GM18861 (cell line): ENCODE measurements around the gene AFF3.
"Not testable (repeated sequence)": the region's sequence is repeated elsewhere in the genome, so short reads cannot be mapped to it uniquely, and the experiment has no call there.

Experiments used
- ATAC-seq: cut with Tn5 transposase; IDR thresholded peaks from one replicate; pipeline ENCODE4 v1.9.1; 2021; ENCODE audit not compliant: unreplicated experiment

Gene AFF3

DNA sequence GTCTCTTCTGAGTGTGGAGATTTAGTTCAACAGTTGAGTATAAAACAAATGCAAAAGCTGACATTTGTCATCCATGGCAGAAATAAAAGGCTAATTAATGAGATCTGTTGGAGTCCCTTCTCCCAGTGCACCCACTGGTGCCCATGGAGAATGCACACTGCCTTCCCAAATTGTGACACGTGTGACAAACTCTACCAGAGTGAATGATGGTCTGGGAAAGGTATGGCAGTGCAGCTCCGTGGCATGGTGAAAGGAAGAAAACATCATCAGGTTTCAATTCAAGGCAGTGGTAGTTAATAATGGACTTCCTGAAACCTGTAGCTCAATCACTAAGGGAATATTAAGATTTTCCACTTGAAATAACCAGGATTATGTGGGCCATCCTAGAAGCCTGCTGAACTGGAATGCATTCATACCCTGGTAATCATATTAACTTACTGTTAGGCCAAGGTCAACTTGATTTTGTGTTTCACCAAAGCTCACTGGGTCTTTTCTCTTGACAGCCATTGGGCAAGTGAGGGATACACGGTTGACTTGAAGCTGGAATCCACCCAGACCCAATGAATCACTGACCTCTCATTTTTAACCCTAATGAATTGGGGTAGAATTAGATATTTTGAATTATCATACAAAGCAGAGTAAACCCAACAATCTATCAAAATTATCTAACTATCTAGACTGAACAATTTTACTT is 167.6 kb downstream of the AFF3 start:
- no peak for ATAC-seq

DNA sequence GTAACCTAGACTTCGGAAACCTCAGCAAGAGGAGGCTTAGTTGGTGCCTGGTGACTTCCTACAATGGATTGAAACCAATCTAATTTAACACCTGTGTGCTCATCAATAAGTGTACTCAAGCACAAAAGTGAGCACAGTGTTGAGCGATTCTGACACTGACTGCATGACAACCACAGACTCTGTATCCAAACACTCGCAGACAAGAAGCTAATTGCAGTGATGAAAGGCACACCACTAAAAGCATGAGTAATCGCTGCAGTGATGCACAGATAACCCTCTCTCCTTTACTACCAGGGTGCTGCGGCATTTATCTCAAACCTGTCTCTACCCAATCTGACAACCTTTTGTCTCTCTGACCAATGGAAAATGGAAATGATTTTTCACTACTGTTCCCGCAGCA is 168.1 kb downstream of the AFF3 start:
- no peak for ATAC-seq

DNA sequence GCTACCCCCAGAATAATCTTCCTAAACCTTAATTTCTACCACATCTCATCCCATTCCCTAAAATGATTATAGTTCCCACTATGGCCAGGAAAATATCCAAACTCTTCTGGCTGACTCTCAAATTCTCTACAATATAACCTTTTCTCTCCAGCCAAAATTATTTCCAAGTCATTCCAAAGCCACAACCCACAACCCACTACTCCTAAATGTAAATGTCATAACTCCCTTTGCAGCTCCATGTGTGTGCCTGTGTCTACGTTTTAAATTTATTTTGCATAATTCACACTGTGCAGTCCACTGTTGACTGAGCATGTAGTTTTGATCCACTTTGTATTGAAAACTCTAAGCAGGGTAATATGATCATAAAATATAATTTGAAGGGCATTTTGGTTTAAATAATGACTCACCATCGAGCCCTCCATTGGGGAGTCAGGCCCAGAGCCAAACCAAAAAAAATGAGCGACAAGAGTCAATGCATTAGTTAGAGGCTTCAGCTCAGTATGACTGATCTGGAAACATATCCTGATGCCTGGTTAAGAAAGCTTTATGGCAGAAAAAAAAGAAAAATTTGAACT is 171.0 kb downstream of the AFF3 start:
- ATAC-seq: no peak

DNA sequence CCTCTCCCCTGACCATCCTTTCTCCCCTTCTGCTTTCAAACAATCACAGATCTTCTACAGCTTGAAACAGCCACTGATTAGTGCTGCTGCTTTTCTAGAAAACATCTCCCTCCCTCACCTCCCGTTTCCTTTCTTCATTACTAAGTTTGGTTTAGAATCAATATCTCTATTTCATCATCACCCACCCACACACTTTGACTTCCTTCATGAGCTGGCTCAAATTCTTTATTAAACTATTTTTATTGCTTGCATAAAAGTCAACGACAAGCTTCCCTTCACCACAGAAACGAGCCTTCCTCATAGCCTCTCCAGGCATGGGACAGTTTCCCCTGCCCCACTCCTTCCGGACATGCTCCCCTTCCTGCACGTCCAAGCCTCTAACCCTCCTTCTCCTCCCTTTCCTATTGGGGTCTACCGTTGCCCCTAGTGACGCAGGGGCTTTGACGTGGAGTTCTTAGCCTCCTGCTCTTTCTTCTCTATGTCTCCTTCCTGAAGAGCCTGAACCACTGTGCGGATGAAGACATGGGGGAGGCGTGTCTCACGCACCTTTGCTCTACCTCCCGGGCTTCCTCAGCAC is 172.0 kb downstream of the AFF3 start:
- no peak for ATAC-seq

DNA sequence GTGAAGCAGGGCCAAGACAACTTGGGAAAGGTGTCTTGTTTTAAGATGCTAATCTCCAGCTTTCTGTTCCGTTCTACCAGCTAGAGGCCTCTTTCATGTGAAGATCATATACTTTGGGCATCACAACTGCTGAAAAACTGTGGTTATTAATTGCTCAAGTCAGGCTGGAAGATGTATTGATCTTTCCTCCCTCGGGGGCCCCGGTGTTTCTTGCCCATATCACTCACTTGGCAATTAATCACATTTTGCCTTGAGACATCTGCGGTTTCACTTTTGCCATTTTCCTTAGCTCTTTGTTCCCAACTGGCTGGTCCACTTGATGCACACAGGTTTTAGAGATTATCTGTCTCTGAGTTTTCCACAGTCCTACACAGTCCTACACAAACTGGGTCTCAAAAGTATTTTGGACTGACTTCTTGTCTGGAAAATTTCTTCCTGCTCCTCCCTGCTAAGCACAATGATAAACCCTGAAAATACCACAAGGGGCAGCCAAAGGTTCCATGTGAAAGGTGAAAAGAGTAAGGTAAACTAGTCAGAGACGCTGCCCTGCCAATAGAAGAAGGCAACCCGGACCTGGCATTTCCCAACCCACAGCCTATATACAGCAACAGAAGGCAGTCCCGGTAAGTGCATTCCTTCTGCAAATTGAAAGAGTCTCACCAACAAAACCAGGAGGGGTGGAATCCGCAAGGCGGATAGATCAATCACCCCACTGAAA is 181.0 kb downstream of the AFF3 start:
- no peak for ATAC-seq

DNA sequence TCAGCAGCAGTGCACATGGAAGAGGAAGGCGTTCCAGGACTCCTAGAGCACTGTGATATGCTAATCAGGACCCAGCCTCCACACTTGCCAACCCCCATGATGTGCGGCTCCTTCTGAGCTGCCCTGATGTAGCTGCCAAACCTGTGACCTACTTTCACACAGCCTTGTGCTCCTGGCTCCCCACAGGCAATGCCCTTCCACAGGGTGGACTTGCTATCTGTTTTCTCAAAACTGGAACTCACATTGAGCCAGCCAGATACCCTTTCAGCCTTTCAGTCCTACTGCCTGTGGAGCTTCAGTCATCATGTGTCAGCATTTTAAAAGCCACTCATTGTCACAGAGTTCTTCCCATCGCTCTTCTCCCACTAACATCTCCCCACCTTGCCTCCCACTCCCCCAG is 181.6 kb downstream of the AFF3 start:
- no peak for ATAC-seq

DNA sequence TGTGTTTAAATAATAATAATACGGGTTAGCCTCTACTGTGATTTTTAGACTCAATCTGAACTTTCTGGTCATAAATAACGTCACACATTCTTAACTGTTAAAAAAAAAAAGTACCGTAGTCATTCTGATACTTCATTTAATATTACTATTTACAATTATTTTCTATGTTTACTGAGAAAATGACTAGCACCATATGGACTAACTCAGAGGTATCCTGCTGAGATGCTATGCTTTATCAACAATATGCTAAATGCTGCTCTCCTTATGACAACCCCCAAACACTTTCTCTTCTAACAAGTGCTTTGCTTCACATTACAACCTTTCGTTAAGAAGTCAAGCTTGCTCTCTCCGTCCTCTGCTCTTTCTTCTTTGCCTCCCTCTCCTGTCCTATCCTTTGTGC is 182.1 kb downstream of the AFF3 start:
- ATAC-seq: no peak

DNA sequence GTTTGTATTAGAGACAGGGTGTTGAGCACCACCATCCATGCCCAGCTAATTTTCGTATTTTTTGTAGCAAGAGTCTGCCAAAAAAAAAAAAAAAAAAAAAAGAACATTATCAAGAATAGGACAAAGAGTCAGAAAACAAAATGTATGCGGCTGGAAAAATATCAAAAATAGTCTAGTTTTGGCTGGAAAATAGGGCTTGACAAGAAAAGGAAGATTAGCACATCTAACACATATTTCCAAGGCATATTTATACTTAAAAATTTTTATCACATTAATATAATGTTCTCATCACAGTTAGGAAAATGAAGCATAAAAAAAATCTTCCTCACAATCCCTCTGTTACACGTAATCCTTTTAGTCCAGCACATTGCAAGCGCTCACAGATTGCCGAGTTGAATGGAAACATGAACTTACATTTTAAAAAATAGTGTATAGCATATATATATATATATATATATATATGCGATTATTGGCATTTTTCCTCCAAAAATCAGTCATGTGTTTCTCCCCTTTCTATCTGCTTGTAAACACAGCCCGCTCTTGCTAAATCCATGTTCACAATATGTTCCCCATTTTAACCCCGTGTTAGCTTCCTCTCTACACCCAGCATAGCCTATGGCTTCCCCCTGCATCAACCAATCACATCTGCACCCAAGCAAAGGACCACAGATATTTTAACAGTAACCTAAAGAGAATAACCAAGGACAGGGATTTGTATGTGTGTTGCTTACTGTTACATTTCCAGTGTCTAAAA is 183.0 kb downstream of the AFF3 start:
- no peak for ATAC-seq

DNA sequence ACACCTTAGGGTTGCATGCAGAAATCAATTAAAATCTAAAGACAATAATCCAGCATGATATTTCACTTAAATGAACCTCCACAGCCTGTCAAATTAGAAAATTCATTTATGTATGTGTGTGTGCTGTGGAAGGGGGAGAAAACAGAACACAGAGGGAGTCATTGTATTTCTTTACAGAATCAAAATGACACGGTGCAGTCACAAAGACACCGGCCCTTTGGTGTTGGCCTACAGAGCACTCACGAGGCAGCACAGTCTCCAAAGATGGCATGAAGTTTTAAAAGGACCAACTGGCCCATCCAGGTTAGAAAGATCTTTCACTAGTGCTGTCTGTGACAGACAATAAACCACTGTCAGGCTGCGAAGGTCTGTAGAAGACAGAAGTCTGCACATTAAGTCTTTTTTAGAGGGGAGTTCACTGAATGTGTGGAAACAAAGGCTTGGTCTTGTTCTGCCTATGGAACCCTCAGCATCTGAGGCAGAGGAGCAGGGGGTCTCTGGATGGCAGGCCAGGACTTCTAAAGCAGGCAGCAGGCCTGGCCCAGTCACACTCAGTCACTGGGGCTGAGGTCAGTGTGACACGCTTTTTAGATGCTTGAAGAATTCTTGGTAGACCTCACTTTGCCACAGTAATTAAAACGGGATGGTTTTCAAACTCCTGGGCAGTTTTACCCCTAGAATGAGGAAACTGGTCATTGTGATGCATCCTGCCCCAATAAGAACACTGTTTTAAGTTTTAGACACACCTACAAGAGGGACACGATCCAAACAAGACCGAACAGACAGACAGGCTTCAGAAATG is 184.9 kb downstream of the AFF3 start:
- ATAC-seq: no peak

DNA sequence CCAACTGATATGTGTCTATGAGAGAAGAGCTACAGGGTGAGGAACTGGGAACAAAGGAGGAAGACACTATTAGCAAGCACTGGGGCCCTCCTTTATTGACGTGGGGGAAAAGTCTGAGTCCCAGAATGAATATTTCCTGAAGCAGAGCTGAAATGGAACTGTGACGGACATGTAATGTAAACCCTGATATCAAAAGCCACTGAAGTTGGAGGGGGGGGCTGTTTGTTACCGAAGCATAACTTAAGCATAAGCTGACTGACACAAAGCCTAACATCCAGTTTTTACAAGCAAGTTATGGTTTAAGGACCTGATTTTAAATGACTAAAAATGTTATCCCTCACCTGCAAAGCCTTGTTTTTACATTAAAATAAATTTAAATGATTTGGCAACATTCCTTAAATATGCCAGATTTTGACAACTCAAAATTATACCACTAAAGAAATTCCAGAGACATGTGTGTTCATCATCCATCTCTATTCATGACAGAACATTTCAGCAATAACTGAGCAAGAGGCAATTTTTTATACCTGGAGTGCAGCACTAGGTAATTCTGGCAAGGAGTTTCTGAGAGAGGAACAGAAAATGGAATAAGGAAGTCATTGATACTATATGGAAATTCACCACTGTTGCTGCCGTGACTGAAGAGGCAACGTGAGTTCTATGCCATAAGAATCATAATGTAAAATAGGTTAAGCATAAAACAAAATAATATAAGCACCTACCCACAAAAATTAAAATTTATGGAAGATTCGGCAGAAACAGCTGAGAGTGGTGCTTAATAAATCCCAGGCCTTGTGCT is 186.0 kb downstream of the AFF3 start:
- ATAC-seq: no peak

DNA sequence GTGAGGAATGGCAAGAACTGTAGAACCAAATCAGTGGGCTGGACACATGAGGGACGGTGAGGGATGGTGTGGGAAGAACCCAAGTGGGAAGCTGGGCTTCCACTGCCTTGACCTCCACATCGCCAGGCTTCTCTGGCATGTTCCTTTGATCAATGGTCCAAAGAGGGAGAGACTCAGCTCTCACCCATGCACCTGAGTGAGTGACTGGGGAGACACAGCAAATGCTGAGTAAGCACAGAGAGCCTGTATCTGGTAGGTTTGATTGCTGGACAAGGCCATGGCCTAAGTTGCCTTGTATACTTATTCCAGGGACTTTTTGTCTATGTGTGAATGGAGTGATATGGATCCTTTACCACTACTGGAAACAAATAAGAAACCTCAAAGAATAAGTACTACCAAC is 188.6 kb downstream of the AFF3 start:
- no peak for ATAC-seq

DNA sequence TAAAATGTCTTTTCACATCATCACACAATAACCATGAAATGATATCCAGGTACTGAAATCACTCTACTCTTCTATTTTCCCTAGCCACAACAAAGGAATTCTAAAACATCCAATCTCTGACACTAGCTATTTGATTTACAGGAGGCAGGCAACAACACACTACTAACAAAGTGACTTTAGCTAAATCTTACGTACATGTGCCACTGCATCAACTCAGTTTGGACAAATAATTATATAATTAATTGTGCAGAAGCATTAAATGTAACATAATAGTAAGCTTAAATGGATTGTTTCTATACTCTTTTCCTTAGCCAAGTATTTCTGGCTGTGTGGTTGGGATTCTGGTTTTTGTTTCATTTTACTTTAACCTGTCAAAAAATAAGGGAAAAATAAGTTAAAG is 192.4 kb downstream of the AFF3 start:
- no peak for ATAC-seq

DNA sequence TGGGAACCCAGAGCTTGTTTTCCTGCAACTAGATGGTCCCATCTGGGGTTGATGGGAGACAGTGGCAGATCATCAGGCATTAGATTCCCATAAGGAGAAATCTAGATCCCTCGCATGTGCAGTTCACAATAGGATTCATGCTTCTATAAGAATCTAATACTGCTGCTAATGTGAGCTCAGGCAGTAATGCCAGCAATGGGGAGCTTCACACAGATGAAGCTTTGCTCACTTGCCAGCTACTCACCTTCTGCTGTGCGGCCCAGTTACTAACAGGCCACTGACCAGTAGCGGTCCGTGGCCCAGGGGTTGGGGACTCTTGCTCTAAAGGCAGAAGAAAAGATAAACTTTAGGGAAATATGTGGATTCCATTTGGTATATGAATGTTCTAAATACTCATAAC is 192.9 kb downstream of the AFF3 start:
- no peak for ATAC-seq

DNA sequence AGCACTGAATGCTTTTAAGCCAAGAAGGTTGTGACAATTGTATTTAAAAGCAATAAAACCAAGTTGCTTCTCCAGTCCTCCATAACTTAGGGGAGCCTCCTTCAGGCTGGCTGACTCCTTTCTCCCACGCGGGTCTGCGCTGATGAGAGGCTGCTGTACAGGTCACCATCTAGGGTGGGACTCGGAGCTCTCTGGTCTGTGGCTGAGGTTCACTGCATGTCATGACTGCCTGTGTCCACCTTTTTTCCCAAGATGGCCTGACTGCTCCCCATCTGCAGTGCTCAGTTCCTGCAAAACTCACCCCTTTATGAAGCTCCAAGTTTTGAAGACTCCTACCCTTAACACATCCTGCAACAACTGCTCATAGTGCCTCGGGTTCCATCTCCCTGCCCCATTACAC is 194.4 kb downstream of the AFF3 start:
- no peak for ATAC-seq

DNA sequence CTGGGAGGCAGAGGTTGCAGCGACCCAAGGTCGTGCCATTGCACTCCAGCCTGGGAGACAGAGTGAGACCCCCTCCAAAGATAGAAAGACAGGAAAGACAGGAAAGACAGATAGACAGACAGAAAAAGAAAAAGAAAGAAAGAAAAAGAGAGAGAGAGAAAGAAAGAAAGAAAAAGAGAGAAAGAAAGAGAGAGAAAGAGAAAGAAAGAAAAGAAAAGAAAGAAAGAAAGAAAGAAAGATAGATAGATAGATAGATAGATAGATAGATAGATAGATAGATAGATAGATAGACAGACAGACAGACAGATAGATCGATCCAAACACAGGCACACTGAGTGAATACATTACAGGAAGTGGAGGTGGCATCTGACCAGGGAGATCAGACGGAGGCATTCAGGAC is 195.0 kb downstream of the AFF3 start:
- ATAC-seq: not testable (repeated sequence)

DNA sequence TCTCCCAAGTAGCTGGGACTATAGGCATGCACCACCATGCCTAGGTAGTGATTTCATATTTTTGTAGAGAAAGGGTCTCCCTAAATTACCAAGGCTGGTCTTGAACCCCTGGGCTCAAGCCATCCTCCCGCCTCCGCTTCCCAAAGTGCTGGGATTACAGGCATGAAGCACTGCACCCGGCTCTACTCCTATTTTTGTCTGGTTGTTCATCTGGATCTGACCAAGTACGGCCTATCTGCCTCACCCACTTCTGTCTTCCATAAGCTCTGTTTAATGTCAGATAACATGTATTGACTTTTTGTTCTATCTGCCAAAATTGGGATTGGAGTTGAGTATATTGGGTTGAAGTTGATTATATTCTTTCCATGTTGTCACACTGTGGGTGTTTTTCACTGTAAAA is 198.4 kb downstream of the AFF3 start:
- no peak for ATAC-seq

DNA sequence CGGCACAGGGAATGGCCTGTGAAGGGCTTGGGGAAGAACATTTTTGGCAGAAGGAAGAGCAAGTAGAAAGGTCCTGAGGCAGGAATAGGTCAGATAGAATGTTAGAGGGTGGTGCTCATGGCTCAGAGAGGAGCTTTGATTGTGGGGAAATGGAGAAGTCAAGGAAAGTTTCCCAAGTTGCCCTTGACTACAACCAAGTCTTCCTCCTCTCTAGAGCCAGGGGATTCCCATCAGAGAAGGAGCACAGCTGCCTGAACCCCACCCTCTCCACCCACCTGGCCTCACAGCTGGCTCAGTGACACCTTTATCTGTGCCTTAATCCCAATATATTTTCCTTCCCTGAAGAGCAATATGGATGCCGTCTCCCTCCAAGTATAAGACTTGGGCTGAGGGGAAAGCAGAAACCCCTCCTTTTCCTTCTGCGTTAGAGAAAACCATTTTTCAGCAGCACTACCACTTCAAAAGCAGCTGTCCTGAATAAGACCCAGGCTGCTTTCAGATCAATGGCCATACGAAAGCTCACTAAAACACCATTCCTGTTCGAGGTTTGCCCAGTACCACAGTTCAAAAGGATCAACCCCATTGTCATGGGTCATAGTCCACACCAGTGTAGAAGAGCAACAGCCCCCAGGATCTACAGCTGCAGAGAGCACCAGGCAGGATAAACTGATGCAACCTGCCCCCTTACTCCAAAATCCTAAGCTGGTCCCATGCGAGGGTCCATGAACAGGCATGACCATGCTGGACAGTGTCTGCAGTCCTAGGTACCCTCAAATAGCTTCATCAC is 199.6 kb downstream of the AFF3 start:
- no peak for ATAC-seq

DNA sequence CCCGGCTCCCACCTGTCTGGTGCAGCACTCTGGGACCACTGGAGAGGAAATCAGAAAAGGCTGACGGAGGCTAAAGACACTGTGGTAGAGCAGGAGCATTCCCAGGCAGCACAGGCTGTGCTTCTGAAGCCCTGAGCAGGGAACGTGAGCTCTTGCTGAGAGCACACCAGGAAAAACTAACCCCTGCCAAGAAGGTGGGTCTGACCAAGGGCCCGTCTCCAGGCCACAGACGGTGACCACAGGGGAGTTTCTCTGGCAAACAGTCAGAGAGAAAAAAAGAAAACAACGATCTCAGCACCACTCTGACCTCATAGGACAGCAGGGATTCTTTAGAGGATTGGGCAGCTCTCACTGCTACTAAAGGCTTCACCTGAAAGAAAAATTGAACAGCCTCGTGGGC is 201.4 kb downstream of the AFF3 start:
- ATAC-seq: no peak

DNA sequence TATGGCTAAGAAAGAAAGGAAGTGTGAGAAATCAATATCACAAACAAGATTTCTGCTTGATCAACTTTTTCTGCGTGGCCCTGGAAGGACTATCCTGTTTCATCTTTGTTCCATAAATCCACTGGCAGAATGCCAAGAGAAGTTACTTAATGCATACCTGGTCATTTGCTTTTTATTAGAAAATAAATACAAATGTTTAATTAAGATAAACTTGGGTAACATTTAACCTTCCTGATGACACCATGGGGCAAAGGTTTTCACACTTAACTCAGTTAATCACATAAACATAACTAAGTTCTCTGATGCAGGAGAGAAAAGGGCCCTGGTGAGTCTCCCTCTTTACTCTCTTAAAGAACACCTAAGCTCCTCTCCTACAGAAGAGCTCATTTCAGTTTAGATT is 203.3 kb downstream of the AFF3 start:
- ATAC-seq: no peak
